ENCODE data around the gene BROX.

DNA sequence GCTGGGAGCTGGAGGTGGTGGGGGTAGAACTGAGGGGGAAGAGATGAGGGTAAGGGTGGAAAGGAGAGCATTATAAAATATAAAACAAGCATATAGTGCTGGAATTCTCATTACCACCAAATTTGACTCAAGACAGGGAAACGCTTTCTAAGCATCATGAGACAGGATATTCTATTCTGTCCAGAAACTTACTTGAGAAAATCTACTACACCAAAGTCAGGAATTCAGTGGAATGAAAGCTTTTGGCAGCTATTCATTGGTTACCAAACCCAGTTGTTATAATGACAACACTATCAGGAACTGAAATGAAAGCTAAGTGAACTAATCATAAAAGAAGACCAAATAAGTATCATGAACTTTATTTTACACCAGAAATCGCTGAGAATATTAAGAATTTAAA, 14.5 kb upstream of the BROX start:
- no peak for TF ChIP-seq FOXA1 (IDR thresholded peaks at IDR 0.05)
- no peak for TF ChIP-seq LEF1 (IDR thresholded peaks at IDR 0.05; ENCODE audit: borderline replicate concordance)
- TF ChIP-seq, protein P1, sequence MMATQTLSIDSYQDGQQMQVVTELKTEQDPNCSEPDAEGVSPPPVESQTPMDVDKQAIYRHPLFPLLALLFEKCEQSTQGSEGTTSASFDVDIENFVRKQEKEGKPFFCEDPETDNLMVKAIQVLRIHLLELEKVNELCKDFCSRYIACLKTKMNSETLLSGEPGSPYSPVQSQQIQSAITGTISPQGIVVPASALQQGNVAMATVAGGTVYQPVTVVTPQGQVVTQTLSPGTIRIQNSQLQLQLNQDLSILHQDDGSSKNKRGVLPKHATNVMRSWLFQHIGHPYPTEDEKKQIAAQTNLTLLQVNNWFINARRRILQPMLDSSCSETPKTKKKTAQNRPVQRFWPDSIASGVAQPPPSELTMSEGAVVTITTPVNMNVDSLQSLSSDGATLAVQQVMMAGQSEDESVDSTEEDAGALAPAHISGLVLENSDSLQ (IDR thresholded peaks at IDR 0.05) = no peak
